B cell (primary cell): Measurements from ENCODE around the gene SLC24A3. TPM values are rescaled to one million over a fixed set of nuclear protein-coding genes. Genes with fewer than 3 reads are reported as not detected.

Source experiments
- ATAC-seq: fragments of 200-7000 bp; cut with Tn5 transposase; one replicate; pipeline ENCODE4 v1.10.0; 2021; ENCODE audit warnings: low read depth, mild to moderate bottlenecking, moderate number of reproducible peaks, moderate library complexity
- CTCF ChIA-PET: fragments of 350-600 bp; sonication (Branson Sonifier 250); formaldehyde crosslinking; loops from one replicate; lab custom pipeline; 2021; ENCODE audit warnings: antibody characterized with exemption, inconsistent platforms; lab: Charles Lee
- POLR2A ChIA-PET: fragments of 350-600 bp; sonication (Branson Sonifier 250); formaldehyde crosslinking; loops from one replicate; lab custom pipeline; 2021; ENCODE audit warnings: antibody characterized with exemption; lab: Charles Lee
- DNase-seq: peaks from one replicate; pipeline ENCODE4 v3.0.0; 2013
- H2AFZ ChIP-seq: 2 replicates; pipeline ENCODE4 v1.6.1; 2012; ENCODE audit warnings: mild to moderate bottlenecking, low read depth, low read length; ENCODE audit not compliant: insufficient read depth, poor library complexity, severe bottlenecking
- H3K27ac ChIP-seq, 2 donors: 1 replicate in 1 of 2; 2 replicates in 1 of 2; pipeline ENCODE4 v1.5.1; 2012 to 2013; ENCODE audit warnings: low read length in 2 of 2, mild to moderate bottlenecking in 2 of 2, moderate library complexity in 1 of 2
- H3K27me3 ChIP-seq, 4 experiments: fragments of 200-600 bp in 1 of 4; sonication (generic) in 1 of 4; replicated peaks in 1 of 4; 1 replicate in 2 of 4; 2 replicates in 2 of 4; pipeline versions ENCODE4 v1.6.1 to v1.7.0; 2013 to 2016; ENCODE audit warnings: low read length in 3 of 4, mild to moderate bottlenecking in 2 of 4, mixed read lengths in 1 of 4, moderate library complexity in 1 of 4; ENCODE audit not compliant: insufficient read depth in 4 of 4, control insufficient read depth in 3 of 4; ENCODE audit errors: control extremely low read depth in 1 of 4
- H3K36me3 ChIP-seq, 2 experiments: replicated peaks in 1 of 2; 1 replicate in 1 of 2; 2 replicates in 1 of 2; pipeline versions ENCODE4 v1.6.1 to v1.7.1; 2013; ENCODE audit warnings: low read length in 1 of 2; ENCODE audit not compliant: insufficient read depth in 2 of 2, control insufficient read depth in 1 of 2; ENCODE audit errors: control extremely low read depth in 1 of 2, extremely low read depth in 1 of 2
- H3K4me1 ChIP-seq, 2 donors: fragments of 200-600 bp in 1 of 2; sonication (generic) in 1 of 2; 1 replicate in 1 of 2; 2 replicates in 1 of 2; pipeline versions ENCODE4 v1.5.1 to v1.6.1; 2013 to 2017; ENCODE audit warnings: low read length in 2 of 2; ENCODE audit not compliant: control insufficient read depth in 2 of 2, insufficient read depth in 2 of 2
- H3K4me2 ChIP-seq: replicated peaks from 2 replicates; pipeline ENCODE3; 2012; ENCODE audit warnings: mild to moderate bottlenecking, low read depth, low read length; ENCODE audit not compliant: poor library complexity, severe bottlenecking
- H3K4me3 ChIP-seq, 5 experiments: fragments of 200-600 bp in 1 of 5; sonication (generic) in 1 of 5; 1 replicate in 3 of 5; 2 replicates in 2 of 5; pipeline versions ENCODE4 v1.5.1 to v1.7.0; 2011 to 2016; ENCODE audit warnings: low read length in 4 of 5, mild to moderate bottlenecking in 4 of 5, low read depth in 2 of 5, control low read depth in 1 of 5, moderate library complexity in 1 of 5; ENCODE audit not compliant: insufficient read depth in 1 of 5; ENCODE audit errors: control extremely low read depth in 1 of 5, extremely low read depth in 1 of 5
- H3K79me2 ChIP-seq: fragments of 200-600 bp; sonication (generic); one replicate; pipeline ENCODE4 v1.6.0; 2016; ENCODE audit warnings: low read length; ENCODE audit not compliant: control insufficient read depth, insufficient read depth
- H3K9ac ChIP-seq: fragments of 200-600 bp; sonication (generic); 2 replicates; pipeline ENCODE4 v1.6.1; 2017; ENCODE audit warnings: mild to moderate bottlenecking, low read length, moderate library complexity
- H3K9me3 ChIP-seq, 3 donors: one replicate each; pipeline versions ENCODE4 v1.6.1 to v1.7.1; 2013; ENCODE audit warnings: low read length in 2 of 3; ENCODE audit not compliant: control insufficient read depth in 2 of 3, insufficient read depth in 1 of 3; ENCODE audit errors: control extremely low read depth in 1 of 3
- H4K20me1 ChIP-seq: 2 replicates; pipeline ENCODE4 v1.6.0; 2012; ENCODE audit warnings: mild to moderate bottlenecking, low read length; ENCODE audit not compliant: insufficient read depth, control insufficient read depth, poor library complexity, severe bottlenecking
- H3K27ac Mint-ChIP-seq: one replicate; pipeline ENCODE4 v1.8.0; 2021; ENCODE audit warnings: mixed read lengths
- H3K27me3 Mint-ChIP-seq: one replicate; pipeline ENCODE4 v1.8.0; 2021; ENCODE audit warnings: mixed read lengths
- H3K4me1 Mint-ChIP-seq: one replicate; pipeline ENCODE4 v1.8.0; 2021; ENCODE audit warnings: mixed read lengths
- H3K4me3 Mint-ChIP-seq: one replicate; pipeline ENCODE4 v1.8.0; 2021; ENCODE audit warnings: mixed read lengths
- H3K9me3 Mint-ChIP-seq: one replicate; pipeline ENCODE4 v1.8.0; 2022; ENCODE audit warnings: mixed read lengths; ENCODE audit not compliant: insufficient read depth
- EZH2 ChIP-seq: IDR thresholded peaks from 2 replicates; pipeline ENCODE4 v1.6.1; 2012; ENCODE audit warnings: borderline replicate concordance, low read depth, mild to moderate bottlenecking, moderate library complexity, low read length; ENCODE audit not compliant: insufficient read depth, poor library complexity, severe bottlenecking
- WGBS: methylation state at CpG from one replicate; pipeline ENCODE4 v1.1.5; 2013; ENCODE audit warnings: missing lambda C conversion rate; ENCODE audit not compliant: insufficient coverage; 5-methylcytosine and 5-hydroxymethylcytosine counted together
- intact Hi-C: fragments of 100-400 bp; cut with micrococcal nuclease; formaldehyde crosslinking; loops from one replicate; pipeline ENCODE4 v1.10.0; 2022
- polyA plus RNA-seq: library from polyadenylated mRNA; depleted of rRNA; stranded (reverse); fragments of >200 nt; gene quantifications from 2 replicates; pipeline ENCODE4 v1.2.3, GENCODE V29; 2012
- total RNA-seq, 2 donors: library from RNA; stranded (reverse); fragments of 120-200 nt in 1 of 2; gene quantifications; 1 replicate in 1 of 2; 2 replicates in 1 of 2; pipeline versions ENCODE4 v1.2.3 to v1.2.4, GENCODE V29; 2013 to 2022
- TF ChIP-seq, protein P1 (sequence below): fragments of 200-600 bp; IDR thresholded peaks from one replicate; pipeline ENCODE4 v1.8.0; 2022; ENCODE audit warnings: antibody characterized with exemption, mild to moderate bottlenecking

Gene SLC24A3
- total and polyA plus RNA-seq, 2 donors (not counting 1 experiment from before 2014, with no cell fraction given): not detected

DNA sequence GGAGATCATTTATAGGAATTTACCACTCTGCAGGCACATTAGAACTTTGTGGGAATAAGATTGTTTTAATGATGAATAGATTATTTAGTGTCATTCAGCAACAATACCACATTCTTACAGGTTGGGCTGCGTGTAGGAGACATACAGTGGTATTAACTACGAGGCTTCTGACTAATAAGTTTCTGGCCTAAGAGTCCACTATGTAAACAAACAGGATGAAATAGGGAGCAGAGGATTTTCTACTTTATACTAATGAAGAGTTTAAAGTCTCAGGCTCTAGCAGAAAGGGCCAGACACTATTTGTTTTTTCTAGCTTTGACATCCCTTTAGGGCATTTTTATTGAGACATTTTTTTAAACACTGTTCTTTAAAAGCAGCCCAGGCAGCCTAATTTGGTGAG, 75.6 kb downstream of the SLC24A3 start:
- H3K4me1 Mint-ChIP-seq: no peaks in the 10 kb centered on the region
- no CpG with 5 or more reads among the region's 2 CpGs for WGBS
- H3K27ac ChIP-seq: no peak overlapping the region
- no peaks in the 10 kb centered on the region for H3K9me3 Mint-ChIP-seq
- no peak overlapping the region for H3K9ac ChIP-seq
- no peaks in the 10 kb centered on the region for H3K9me3 ChIP-seq
- no peak overlapping the region for H3K4me3 ChIP-seq
- no peaks in the 10 kb centered on the region for H4K20me1 ChIP-seq
- no peaks in the 10 kb centered on the region for H3K4me1 ChIP-seq
- H3K27ac Mint-ChIP-seq: no peak overlapping the region
- no peak overlapping the region for H2AFZ ChIP-seq
- no peaks in the 10 kb centered on the region for H3K36me3 ChIP-seq
- POLR2A ChIA-PET: no interaction called here
- H3K79me2 ChIP-seq: no peaks in the 10 kb centered on the region
- H3K4me3 Mint-ChIP-seq: no peak overlapping the region
- DNase-seq (no peak), ATAC-seq (no peak)
- no peak overlapping the region for H3K4me2 ChIP-seq
- H3K27me3 Mint-ChIP-seq: no peaks in the 10 kb centered on the region
- CTCF ChIA-PET: no interaction called here
- TF ChIP-seq EZH2: no peak
- TF ChIP-seq, protein P1, sequence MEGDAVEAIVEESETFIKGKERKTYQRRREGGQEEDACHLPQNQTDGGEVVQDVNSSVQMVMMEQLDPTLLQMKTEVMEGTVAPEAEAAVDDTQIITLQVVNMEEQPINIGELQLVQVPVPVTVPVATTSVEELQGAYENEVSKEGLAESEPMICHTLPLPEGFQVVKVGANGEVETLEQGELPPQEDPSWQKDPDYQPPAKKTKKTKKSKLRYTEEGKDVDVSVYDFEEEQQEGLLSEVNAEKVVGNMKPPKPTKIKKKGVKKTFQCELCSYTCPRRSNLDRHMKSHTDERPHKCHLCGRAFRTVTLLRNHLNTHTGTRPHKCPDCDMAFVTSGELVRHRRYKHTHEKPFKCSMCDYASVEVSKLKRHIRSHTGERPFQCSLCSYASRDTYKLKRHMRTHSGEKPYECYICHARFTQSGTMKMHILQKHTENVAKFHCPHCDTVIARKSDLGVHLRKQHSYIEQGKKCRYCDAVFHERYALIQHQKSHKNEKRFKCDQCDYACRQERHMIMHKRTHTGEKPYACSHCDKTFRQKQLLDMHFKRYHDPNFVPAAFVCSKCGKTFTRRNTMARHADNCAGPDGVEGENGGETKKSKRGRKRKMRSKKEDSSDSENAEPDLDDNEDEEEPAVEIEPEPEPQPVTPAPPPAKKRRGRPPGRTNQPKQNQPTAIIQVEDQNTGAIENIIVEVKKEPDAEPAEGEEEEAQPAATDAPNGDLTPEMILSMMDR: no peak
- H3K27me3 ChIP-seq: no peaks in the 10 kb centered on the region
- intact Hi-C loops: no loop called here

DNA sequence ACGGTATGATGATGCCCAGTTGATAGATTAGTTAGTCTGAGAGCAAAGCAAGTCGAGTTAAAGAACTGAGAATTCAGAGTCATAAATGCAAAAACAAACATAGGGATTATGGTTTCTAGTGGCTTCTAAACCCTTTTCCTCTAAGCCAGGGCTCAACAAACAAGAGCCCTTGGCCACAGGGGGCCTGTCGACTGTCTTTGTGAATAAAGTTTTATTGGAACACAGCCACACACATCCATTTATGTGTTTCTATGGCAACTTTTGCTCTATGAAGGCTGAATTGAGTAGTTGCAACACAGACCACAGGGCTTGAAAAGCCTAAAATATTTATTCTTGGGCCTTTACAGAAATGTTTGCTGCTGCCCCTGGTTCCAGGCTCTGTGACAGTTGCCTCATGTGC, 76.2 kb downstream of the SLC24A3 start:
- ATAC-seq (no peak), DNase-seq (no peak)
- no peaks in the 10 kb centered on the region for H3K4me1 Mint-ChIP-seq
- WGBS: 86% methylated on average over 1 of the region's 3 CpGs
- no peaks in the 10 kb centered on the region for H3K36me3 ChIP-seq
- no peaks in the 10 kb centered on the region for H3K9me3 ChIP-seq
- no peak overlapping the region for H3K4me2 ChIP-seq
- no peak overlapping the region for H3K4me3 ChIP-seq
- TF ChIP-seq EZH2: no peak
- TF ChIP-seq, protein P1: no peak
- no peaks in the 10 kb centered on the region for H4K20me1 ChIP-seq
- H3K9ac ChIP-seq: no peak overlapping the region
- POLR2A ChIA-PET: no interaction called here
- no peak overlapping the region for H3K27ac ChIP-seq
- no peak overlapping the region for H2AFZ ChIP-seq
- CTCF ChIA-PET: no interaction called here
- H3K79me2 ChIP-seq: no peaks in the 10 kb centered on the region
- intact Hi-C loops: no loop called here
- H3K27me3 ChIP-seq: no peaks in the 10 kb centered on the region
- no peak overlapping the region for H3K27ac Mint-ChIP-seq
- H3K4me3 Mint-ChIP-seq: no peak overlapping the region
- no peaks in the 10 kb centered on the region for H3K27me3 Mint-ChIP-seq
- H3K9me3 Mint-ChIP-seq: no peaks in the 10 kb centered on the region
- no peaks in the 10 kb centered on the region for H3K4me1 ChIP-seq
